GM13976 (cell line): Measurements from ENCODE around the gene RAB21.

Experiments used
- DNase-seq: peaks from one replicate; pipeline ENCODE4 v3.0.0; 2012; ENCODE audit warnings: low spot score
- CTCF ChIP-seq: IDR thresholded peaks from 2 replicates; pipeline ENCODE4 v1.5.1; 2012; ENCODE audit warnings: borderline replicate concordance, mild to moderate bottlenecking; ENCODE audit not compliant: insufficient read depth; ENCODE audit errors: extremely low read depth, missing control alignments, control extremely low read depth
- in situ Hi-C: fragments of 300-500 bp; cut with MboI; formaldehyde crosslinking; loops from one replicate; pipeline ENCODE4 v1.12.0; 2022; ENCODE audit warnings: low sequenced_read_pairs, mixed read lengths, inconsistent platforms; ENCODE audit not compliant: unreplicated experiment

RAB21 gene

GRCh38 chr12:71791473-71792150, 36.9 kb downstream of the RAB21 start:
- DNase-seq, result no peak
- in situ Hi-C loops, result no loop called here
- no peak for TF ChIP-seq CTCF

- no peak for DNase-seq
- no peak for TF ChIP-seq CTCF
- in situ Hi-C loops, result no loop called here
Measured at GRCh38 chr12:71792599-71792998, 37.9 kb downstream of the RAB21 start.

- TF ChIP-seq CTCF, result no peak
- in situ Hi-C loops, result no loop called here
Measured at GRCh38 chr12:71795901-71796300, 41.2 kb downstream of the RAB21 start.

GRCh38 chr12:71797531-71797930, 42.9 kb downstream of the RAB21 start:
- TF ChIP-seq CTCF, result no peak
- DNase-seq, result no peak
- in situ Hi-C loops, result no loop called here

More at GRCh38 chr12:71795901-71796300, 41.2 kb downstream of the RAB21 start:
- DNase-seq, result no peak

- no peak for DNase-seq
- in situ Hi-C loops, result no loop called here
Measured at GRCh38 chr12:71799106-71799505, 44.4 kb downstream of the RAB21 start.

GRCh38 chr12:71800177-71800576, 45.5 kb downstream of the RAB21 start:
- no peak for DNase-seq
- no peak for TF ChIP-seq CTCF
- in situ Hi-C loops, result no loop called here

More at GRCh38 chr12:71799106-71799505, 44.4 kb downstream of the RAB21 start:
- TF ChIP-seq CTCF, result no peak
